ENCODE data around the gene PLCH1. TPM values are rescaled to one million over a fixed set of nuclear protein-coding genes. Genes with fewer than 3 reads are reported as not detected.

The PLCH1 gene
- total and polyA plus RNA-seq, 4 donors: 0.03 to 1.0 (median 0.22) TPM

DNA sequence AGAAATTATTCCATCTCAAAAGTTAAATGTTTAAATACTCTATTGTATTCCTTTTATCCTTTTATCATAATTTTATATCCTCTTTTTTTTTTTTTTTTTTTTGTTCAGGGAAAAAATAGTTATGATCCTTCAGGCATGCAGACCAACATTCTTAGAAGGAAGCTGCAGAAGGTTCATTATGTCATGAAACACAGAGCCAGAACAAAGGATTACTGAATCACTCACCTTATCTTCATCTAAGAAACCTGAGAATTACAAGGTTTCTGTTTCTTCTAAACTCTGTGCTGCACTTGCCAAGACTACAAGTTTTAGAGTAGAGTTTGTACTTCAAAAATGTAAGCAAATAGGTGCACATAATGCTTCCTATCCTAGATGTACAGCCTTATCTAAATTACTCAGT is 3.3 kb downstream of the PLCH1 start (continued):
- TF ChIP-seq HNF4A (conservative IDR thresholded peaks at IDR 0.05) (no peak), FOXA1 (IDR thresholded peaks at IDR 0.05) (no peak), RAD21 (IDR thresholded peaks at IDR 0.05) (no peak), HNF4G (IDR thresholded peaks at IDR 0.05) (no peak), NR2F2 (IDR thresholded peaks at IDR 0.05) (no peak)
- TF ChIP-seq, protein P1, sequence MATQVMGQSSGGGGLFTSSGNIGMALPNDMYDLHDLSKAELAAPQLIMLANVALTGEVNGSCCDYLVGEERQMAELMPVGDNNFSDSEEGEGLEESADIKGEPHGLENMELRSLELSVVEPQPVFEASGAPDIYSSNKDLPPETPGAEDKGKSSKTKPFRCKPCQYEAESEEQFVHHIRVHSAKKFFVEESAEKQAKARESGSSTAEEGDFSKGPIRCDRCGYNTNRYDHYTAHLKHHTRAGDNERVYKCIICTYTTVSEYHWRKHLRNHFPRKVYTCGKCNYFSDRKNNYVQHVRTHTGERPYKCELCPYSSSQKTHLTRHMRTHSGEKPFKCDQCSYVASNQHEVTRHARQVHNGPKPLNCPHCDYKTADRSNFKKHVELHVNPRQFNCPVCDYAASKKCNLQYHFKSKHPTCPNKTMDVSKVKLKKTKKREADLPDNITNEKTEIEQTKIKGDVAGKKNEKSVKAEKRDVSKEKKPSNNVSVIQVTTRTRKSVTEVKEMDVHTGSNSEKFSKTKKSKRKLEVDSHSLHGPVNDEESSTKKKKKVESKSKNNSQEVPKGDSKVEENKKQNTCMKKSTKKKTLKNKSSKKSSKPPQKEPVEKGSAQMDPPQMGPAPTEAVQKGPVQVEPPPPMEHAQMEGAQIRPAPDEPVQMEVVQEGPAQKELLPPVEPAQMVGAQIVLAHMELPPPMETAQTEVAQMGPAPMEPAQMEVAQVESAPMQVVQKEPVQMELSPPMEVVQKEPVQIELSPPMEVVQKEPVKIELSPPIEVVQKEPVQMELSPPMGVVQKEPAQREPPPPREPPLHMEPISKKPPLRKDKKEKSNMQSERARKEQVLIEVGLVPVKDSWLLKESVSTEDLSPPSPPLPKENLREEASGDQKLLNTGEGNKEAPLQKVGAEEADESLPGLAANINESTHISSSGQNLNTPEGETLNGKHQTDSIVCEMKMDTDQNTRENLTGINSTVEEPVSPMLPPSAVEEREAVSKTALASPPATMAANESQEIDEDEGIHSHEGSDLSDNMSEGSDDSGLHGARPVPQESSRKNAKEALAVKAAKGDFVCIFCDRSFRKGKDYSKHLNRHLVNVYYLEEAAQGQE (IDR thresholded peaks at IDR 0.05): no peak

DNA sequence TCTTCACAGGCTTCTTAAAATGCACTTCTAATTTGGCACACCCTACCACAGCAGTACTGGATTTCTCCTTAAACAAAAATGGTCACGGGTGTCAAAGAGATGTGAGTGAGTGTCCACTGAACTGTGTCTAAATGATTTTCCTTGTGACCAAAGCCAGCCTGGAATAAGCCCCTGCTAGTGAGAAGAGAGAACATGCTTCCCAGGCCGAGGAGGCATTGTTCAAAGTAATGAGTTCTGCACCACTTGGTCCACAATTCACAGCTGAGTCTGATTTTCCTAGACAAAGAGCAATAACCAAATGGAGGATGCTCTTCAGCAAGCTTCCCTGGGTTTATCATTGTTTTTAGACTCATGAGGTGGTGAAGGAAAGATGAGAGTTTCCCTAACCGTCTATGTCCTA is 3.8 kb downstream of the PLCH1 start:
- H3K9me3 ChIP-seq (ENCODE audit: control insufficient read depth in 4 of 4, low read length in 3 of 4): no peaks in the 10 kb centered on the region
- H3K4me1 ChIP-seq (ENCODE audit: control insufficient read depth in 4 of 4, insufficient read depth in 4 of 4, low read length in 3 of 4): peaks cover 3 to 22% (median 13%) of the 10 kb centered on the region in 4 donors
- no peaks in the 10 kb centered on the region for H3K27me3 ChIP-seq (ENCODE audit: control insufficient read depth in 4 of 4, insufficient read depth in 4 of 4, low read length in 3 of 4)
- no peak overlapping the region for H3K9ac ChIP-seq (ENCODE audit: low read depth in 1 of 2, low read length in 2 of 2)
- TF ChIP-seq, protein P2, sequence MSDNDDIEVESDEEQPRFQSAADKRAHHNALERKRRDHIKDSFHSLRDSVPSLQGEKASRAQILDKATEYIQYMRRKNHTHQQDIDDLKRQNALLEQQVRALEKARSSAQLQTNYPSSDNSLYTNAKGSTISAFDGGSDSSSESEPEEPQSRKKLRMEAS (IDR thresholded peaks at IDR 0.05): no peak
- TF ChIP-seq JUND (IDR thresholded peaks at IDR 0.05) (no peak), FOXA2 (IDR thresholded peaks at IDR 0.05) (no peak), RAD21 (IDR thresholded peaks at IDR 0.05) (no peak), SP1 (IDR thresholded peaks at IDR 0.05) (no peak)
- no peaks in the 10 kb centered on the region for H3K36me3 ChIP-seq (ENCODE audit: control insufficient read depth in 4 of 4, insufficient read depth in 3 of 4, low read depth in 1 of 4, low read length in 3 of 4)
- 84% methylated on average over 3 of the region's 3 CpGs for WGBS
- H3K4me3 ChIP-seq (ENCODE audit: low read depth in 1 of 3, low read length in 3 of 3): no peak overlapping the region
- DNase-seq (ENCODE audit: low spot score): no peak
- no peak overlapping the region for H3K27ac ChIP-seq (ENCODE audit: low read depth in 1 of 2, low read length in 2 of 2)

DNA sequence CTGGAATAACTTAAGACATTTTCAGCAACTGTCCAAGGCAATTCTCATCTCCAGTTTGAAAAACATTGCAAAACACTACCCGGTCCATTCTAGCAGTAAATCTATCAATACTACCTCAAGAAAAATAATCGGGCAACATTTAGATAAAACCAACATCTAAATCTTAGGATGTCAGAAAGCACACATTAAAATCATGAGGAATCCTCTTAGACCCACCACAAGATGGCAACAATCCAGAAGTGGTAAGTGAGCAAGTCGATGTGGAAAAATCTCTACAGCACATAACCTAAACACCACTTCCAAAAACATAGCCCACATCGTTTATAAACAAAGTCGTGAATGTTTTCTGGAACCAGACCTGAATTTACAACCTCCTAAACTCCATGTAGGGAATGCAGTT is 5.7 kb downstream of the PLCH1 start:
- H3K27ac ChIP-seq (ENCODE audit: low read depth in 1 of 2, low read length in 2 of 2): no peak overlapping the region
- H3K36me3 ChIP-seq (ENCODE audit: control insufficient read depth in 4 of 4, insufficient read depth in 3 of 4, low read depth in 1 of 4, low read length in 3 of 4): no peaks in the 10 kb centered on the region
- H3K4me1 ChIP-seq (ENCODE audit: control insufficient read depth in 4 of 4, insufficient read depth in 4 of 4, low read length in 3 of 4): peaks cover 0 to 16% (median 8%) of the 10 kb centered on the region in 4 donors
- TF ChIP-seq, protein P3, sequence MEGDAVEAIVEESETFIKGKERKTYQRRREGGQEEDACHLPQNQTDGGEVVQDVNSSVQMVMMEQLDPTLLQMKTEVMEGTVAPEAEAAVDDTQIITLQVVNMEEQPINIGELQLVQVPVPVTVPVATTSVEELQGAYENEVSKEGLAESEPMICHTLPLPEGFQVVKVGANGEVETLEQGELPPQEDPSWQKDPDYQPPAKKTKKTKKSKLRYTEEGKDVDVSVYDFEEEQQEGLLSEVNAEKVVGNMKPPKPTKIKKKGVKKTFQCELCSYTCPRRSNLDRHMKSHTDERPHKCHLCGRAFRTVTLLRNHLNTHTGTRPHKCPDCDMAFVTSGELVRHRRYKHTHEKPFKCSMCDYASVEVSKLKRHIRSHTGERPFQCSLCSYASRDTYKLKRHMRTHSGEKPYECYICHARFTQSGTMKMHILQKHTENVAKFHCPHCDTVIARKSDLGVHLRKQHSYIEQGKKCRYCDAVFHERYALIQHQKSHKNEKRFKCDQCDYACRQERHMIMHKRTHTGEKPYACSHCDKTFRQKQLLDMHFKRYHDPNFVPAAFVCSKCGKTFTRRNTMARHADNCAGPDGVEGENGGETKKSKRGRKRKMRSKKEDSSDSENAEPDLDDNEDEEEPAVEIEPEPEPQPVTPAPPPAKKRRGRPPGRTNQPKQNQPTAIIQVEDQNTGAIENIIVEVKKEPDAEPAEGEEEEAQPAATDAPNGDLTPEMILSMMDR (IDR thresholded peaks at IDR 0.05; ENCODE audit: low read depth, low read length, missing input control): no peak
- TF ChIP-seq EGR1 (IDR thresholded peaks at IDR 0.05; ENCODE audit: low read depth in 2 of 2) (no peak), GABPA (IDR thresholded peaks at IDR 0.05 in 1 of 2, conservative IDR thresholded peaks at IDR 0.05 in 1 of 2) (no peak), RAD21 (IDR thresholded peaks at IDR 0.05) (no peak)
- TF ChIP-seq, protein P4, sequence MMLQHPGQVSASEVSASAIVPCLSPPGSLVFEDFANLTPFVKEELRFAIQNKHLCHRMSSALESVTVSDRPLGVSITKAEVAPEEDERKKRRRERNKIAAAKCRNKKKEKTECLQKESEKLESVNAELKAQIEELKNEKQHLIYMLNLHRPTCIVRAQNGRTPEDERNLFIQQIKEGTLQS (IDR thresholded peaks at IDR 0.05): no peak
- 59% methylated on average over 5 of the region's 5 CpGs for WGBS
- no peak overlapping the region for H3K4me3 ChIP-seq (ENCODE audit: low read depth in 1 of 3, low read length in 3 of 3)
- H3K27me3 ChIP-seq (ENCODE audit: control insufficient read depth in 4 of 4, insufficient read depth in 4 of 4, low read length in 3 of 4): no peaks in the 10 kb centered on the region
- H3K9ac ChIP-seq (ENCODE audit: low read depth in 1 of 2, low read length in 2 of 2): no peak overlapping the region
- H3K9me3 ChIP-seq (ENCODE audit: control insufficient read depth in 4 of 4, low read length in 3 of 4): no peaks in the 10 kb centered on the region
- no peak for DNase-seq (ENCODE audit: low spot score)
